Mesothelial cell of epicardium (in vitro differentiated cells): Measurements from ENCODE around the gene SIN3B. TPM values are rescaled to one million over a fixed set of nuclear protein-coding genes. Genes with fewer than 3 reads are reported as not detected.

Experiments used
- DNase-seq, 2 experiments: peaks; one replicate each; pipeline ENCODE4 v3.0.0; 2021; ENCODE audit warnings: low spot score in 2 of 2; ENCODE audit not compliant: unreplicated experiment in 2 of 2
- H3K27ac Mint-ChIP-seq: 2 replicates; pipeline ENCODE4 v1.8.0; 2021; ENCODE audit warnings: mixed read lengths
- H3K27me3 Mint-ChIP-seq: 2 replicates; pipeline ENCODE4 v1.8.0; 2021; ENCODE audit warnings: low read depth, mixed read lengths
- H3K36me3 Mint-ChIP-seq: 2 replicates; pipeline ENCODE4 v1.8.0; 2021; ENCODE audit warnings: mixed read lengths
- H3K4me1 Mint-ChIP-seq: 2 replicates; pipeline ENCODE4 v1.8.0; 2021; ENCODE audit warnings: mixed read lengths
- H3K4me3 Mint-ChIP-seq: 2 replicates; pipeline ENCODE4 v1.8.0; 2021; ENCODE audit warnings: mild to moderate bottlenecking, moderate library complexity, mixed read lengths
- H3K9me3 Mint-ChIP-seq: 2 replicates; pipeline ENCODE4 v1.8.0; 2021; ENCODE audit warnings: mixed read lengths
- total RNA-seq: library from RNA; stranded (reverse); gene quantifications from 3 replicates; pipeline ENCODE4 v1.2.1, GENCODE V29; 2021
- TF ChIP-seq, protein P1 (sequence below): fragments of 200-600 bp; sonication (generic); IDR thresholded peaks from one replicate; pipeline ENCODE4 v1.5.0; 2021; ENCODE audit warnings: antibody characterized with exemption; ENCODE audit not compliant: unreplicated experiment

The SIN3B gene, protein sequence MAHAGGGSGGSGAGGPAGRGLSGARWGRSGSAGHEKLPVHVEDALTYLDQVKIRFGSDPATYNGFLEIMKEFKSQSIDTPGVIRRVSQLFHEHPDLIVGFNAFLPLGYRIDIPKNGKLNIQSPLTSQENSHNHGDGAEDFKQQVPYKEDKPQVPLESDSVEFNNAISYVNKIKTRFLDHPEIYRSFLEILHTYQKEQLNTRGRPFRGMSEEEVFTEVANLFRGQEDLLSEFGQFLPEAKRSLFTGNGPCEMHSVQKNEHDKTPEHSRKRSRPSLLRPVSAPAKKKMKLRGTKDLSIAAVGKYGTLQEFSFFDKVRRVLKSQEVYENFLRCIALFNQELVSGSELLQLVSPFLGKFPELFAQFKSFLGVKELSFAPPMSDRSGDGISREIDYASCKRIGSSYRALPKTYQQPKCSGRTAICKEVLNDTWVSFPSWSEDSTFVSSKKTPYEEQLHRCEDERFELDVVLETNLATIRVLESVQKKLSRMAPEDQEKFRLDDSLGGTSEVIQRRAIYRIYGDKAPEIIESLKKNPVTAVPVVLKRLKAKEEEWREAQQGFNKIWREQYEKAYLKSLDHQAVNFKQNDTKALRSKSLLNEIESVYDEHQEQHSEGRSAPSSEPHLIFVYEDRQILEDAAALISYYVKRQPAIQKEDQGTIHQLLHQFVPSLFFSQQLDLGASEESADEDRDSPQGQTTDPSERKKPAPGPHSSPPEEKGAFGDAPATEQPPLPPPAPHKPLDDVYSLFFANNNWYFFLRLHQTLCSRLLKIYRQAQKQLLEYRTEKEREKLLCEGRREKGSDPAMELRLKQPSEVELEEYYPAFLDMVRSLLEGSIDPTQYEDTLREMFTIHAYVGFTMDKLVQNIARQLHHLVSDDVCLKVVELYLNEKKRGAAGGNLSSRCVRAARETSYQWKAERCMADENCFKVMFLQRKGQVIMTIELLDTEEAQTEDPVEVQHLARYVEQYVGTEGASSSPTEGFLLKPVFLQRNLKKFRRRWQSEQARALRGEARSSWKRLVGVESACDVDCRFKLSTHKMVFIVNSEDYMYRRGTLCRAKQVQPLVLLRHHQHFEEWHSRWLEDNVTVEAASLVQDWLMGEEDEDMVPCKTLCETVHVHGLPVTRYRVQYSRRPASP
- total RNA-seq: 112 to 117 TPM (median 116 TPM) in 3 replicates

DNA sequence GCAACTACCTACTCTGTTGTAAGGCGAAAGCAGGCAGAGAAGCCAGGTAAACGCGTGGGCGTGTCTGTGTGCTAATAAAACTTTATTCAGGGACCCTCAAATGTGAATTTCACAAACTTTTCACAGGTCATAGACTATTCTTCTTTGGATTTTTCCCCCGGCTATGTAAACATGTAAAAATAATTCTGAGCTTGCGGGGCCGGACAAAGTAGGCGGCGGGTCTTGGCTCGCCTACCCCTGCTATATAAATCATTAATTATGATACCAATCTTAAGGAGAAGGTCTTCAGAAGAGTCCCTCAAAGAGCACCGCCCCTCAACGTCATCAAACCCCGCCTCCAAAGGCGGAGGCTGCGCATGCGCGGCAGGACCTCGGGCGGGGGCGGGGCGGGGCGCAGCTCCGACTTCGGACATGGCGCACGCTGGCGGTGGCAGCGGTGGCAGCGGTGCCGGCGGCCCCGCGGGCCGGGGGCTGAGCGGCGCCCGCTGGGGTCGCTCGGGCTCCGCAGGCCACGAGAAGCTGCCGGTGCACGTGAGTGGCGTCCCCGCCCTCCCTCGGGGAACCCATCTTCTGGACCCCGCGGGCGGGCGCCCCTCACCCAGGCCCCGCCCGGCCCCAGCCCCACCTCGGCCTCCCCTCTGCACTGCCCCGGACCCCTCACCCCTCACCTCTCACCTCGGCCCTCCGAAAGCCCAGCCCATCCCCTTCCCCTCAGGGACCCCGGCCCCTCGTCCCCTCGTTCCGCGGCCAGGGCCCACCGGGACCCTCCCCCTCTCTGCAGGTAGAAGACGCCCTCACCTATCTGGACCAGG lies at the start of gene SIN3B:
TSS of gene SIN3B (plus strand) at position 389 of the 812 bp plus-strand sequence. CDS start at position 412, 23 bp downstream.
- H3K4me3 Mint-ChIP-seq: peak within 1 kb of the TSS; percentile 88
- TF ChIP-seq, protein P1, sequence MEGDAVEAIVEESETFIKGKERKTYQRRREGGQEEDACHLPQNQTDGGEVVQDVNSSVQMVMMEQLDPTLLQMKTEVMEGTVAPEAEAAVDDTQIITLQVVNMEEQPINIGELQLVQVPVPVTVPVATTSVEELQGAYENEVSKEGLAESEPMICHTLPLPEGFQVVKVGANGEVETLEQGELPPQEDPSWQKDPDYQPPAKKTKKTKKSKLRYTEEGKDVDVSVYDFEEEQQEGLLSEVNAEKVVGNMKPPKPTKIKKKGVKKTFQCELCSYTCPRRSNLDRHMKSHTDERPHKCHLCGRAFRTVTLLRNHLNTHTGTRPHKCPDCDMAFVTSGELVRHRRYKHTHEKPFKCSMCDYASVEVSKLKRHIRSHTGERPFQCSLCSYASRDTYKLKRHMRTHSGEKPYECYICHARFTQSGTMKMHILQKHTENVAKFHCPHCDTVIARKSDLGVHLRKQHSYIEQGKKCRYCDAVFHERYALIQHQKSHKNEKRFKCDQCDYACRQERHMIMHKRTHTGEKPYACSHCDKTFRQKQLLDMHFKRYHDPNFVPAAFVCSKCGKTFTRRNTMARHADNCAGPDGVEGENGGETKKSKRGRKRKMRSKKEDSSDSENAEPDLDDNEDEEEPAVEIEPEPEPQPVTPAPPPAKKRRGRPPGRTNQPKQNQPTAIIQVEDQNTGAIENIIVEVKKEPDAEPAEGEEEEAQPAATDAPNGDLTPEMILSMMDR: no peak
- no peaks in the 10 kb centered on the region for H3K9me3 Mint-ChIP-seq
- H3K4me1 Mint-ChIP-seq: peaks cover 34% of the 10 kb centered on the region
- H3K27me3 Mint-ChIP-seq: no peaks in the 10 kb centered on the region
- H3K36me3 Mint-ChIP-seq: peaks cover 18% of the 10 kb centered on the region
- DNase-seq: peak; percentile 80 to 88
- peak within 1 kb of the TSS; percentile 89 for H3K27ac Mint-ChIP-seq

DNA sequence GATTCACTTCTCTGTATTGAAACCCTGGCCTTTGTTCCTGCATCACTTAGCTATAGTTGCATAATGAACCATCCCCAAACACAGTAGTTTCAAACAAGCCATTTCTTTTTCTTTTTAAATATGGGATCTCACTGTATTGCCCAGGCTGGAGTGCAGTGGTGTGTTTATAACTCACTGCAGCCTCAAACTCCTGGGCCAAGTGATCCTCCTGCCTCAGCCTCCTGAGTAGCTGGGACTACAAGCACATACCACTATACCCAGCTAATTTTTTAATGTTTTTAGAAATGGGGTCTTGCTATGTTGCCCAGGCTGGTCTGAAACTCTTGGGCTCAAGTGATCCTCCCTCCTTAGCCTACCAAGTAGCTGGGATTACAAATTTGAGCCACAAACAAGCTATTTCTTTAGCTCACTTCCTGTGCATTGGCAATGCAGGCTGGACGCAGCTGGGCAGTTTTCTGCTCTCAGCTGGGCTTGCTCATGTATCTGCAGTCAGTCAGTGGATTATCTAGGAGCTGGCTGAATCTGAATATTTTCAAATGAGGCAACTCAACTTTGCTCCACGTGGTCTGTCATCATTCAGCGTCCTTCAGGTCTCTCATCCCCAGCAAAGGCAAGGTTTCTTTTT lies 49.5 kb upstream of the SIN3B start:
- H3K9me3 Mint-ChIP-seq: no peaks in the 10 kb centered on the region
- no peaks in the 10 kb centered on the region for H3K4me1 Mint-ChIP-seq
- no peaks in the 10 kb centered on the region for H3K36me3 Mint-ChIP-seq
- DNase-seq: no peak
- no peak overlapping the region for H3K27ac Mint-ChIP-seq
- H3K27me3 Mint-ChIP-seq: peaks cover 21% of the 10 kb centered on the region
- no peak overlapping the region for H3K4me3 Mint-ChIP-seq
- TF ChIP-seq, protein P1: no peak

DNA sequence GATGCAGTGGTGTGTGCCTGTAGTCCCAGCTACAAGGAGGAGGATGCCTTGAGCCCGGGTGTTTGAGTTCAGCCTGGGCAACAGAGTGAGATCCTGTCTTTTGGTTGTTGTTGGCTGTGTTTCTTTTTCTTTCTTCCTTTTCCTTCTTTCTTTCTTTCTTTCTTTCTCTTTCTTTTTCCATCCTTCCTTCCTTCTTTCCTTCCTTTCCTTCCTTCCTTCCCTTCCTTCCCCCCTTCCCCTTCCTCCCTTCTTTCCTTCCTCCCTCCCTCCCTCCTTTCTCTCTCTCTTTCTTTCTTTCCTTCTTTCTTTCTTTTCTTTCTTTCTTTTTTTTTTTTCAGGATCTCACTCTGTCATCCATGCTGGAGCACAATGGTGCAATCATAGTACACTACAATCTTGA lies 46.5 kb upstream of the SIN3B start:
- Mint-ChIP-seq H3K4me3 (no peak overlapping the region), H3K9me3 (no peaks in the 10 kb centered on the region), H3K27me3 (peaks cover 15% of the 10 kb centered on the region), H3K4me1 (no peaks in the 10 kb centered on the region), H3K27ac (no peak overlapping the region), H3K36me3 (no peaks in the 10 kb centered on the region)
- TF ChIP-seq, protein P1: no peak
- DNase-seq: no peak

- Mint-ChIP-seq H3K4me3 (no peak overlapping the region), H3K36me3 (peaks cover 2% of the 10 kb centered on the region), H3K4me1 (no peaks in the 10 kb centered on the region), H3K9me3 (peaks cover 13% of the 10 kb centered on the region), H3K27ac (no peak overlapping the region), H3K27me3 (peaks cover 2% of the 10 kb centered on the region)
- TF ChIP-seq, protein P1: no peak
- DNase-seq: no peak
Measured at GRCh38 chr19:16788479-16788878, 40.7 kb upstream of the SIN3B start.
